SK-N-SH (cell line): ENCODE results near the gene ZNF620. TPM values are rescaled to one million over a fixed set of nuclear protein-coding genes. Genes with fewer than 3 reads are reported as not detected.

ENCODE experiments used
- CTCF ChIA-PET: fragments of 300-600, 350-600 bp; formaldehyde crosslinking; extraction: SDS; loops from one replicate; lab custom pipeline; 2021; lab: Yijun Ruan, JAX
- POLR2A ChIA-PET: fragments of 350-600 bp; sonication (Branson Sonifier 250); formaldehyde crosslinking; extraction: SDS; loops from one replicate; lab custom pipeline; 2020; ENCODE audit warnings: antibody characterized with exemption, inconsistent platforms; lab: Yijun Ruan, JAX
- DNase-seq: peaks from one replicate; pipeline ENCODE4 v3.0.0; 2012
- H2AFZ ChIP-seq: fragments of 200-600 bp; sonication (generic); 2 replicates; pipeline ENCODE4 v1.8.1; 2016; ENCODE audit warnings: antibody characterized with exemption, mild to moderate bottlenecking, low read depth
- H3F3A ChIP-seq: fragments of 200-600 bp; sonication (generic); replicated peaks from 2 replicates; pipeline ENCODE3; 2016; ENCODE audit warnings: antibody characterized with exemption, mild to moderate bottlenecking; ENCODE audit not compliant: insufficient read depth
- H3K27ac ChIP-seq, 2 experiments: fragments of 200-500 bp in 1 of 2; fragments of 200-600 bp in 1 of 2; sonication (Bioruptor generic) in 1 of 2; sonication (generic), shearing (Covaris generic) in 1 of 2; 2 replicates each; pipeline versions ENCODE4 v1.5.1 to v1.6.1; 2014 to 2016; ENCODE audit warnings: low read depth in 2 of 2, inconsistent platforms in 1 of 2, low read length in 1 of 2, mild to moderate bottlenecking in 1 of 2, mixed read lengths in 1 of 2
- H3K27me3 ChIP-seq: fragments of 200-600 bp; sonication (generic), shearing (Covaris generic); 2 replicates; pipeline ENCODE4 v1.6.1; 2016; ENCODE audit warnings: mixed run types; ENCODE audit not compliant: insufficient read depth
- H3K36me3 ChIP-seq, 2 experiments: fragments of 200-500 bp in 1 of 2; fragments of 200-600 bp in 1 of 2; sonication (Bioruptor generic) in 1 of 2; sonication (generic) in 1 of 2; replicated peaks in 1 of 2; 2 replicates each; pipeline versions ENCODE3 to v1.5.1; 2014 to 2016; ENCODE audit warnings: low read length in 1 of 2, mild to moderate bottlenecking in 1 of 2; ENCODE audit not compliant: insufficient read depth in 2 of 2, control insufficient read depth in 1 of 2
- H3K4me1 ChIP-seq, 2 experiments: fragments of 200-500 bp in 1 of 2; fragments of 200-600 bp in 1 of 2; sonication (Bioruptor generic) in 1 of 2; sonication (generic), shearing (Covaris generic) in 1 of 2; 2 replicates each; pipeline versions ENCODE4 v1.5.1 to v1.6.1; 2014 to 2016; ENCODE audit warnings: low read depth in 1 of 2, low read length in 1 of 2, mixed run types in 1 of 2; ENCODE audit not compliant: insufficient read depth in 2 of 2, control insufficient read depth in 1 of 2
- H3K4me2 ChIP-seq: fragments of 200-600 bp; sonication (generic), shearing (Covaris generic); 2 replicates; pipeline ENCODE4 v1.6.1; 2017; ENCODE audit warnings: mixed run types
- H3K4me3 ChIP-seq, 2 experiments: fragments of 200-500 bp in 1 of 2; fragments of 200-600 bp in 1 of 2; sonication (Bioruptor generic) in 1 of 2; sonication (generic), shearing (Covaris generic) in 1 of 2; 2 replicates each; pipeline versions ENCODE4 v1.5.1 to v1.8.1; 2014 to 2016; ENCODE audit warnings: low read depth in 2 of 2, inconsistent platforms in 1 of 2, low read length in 1 of 2, mild to moderate bottlenecking in 1 of 2, mixed read lengths in 1 of 2, moderate library complexity in 1 of 2
- H3K79me2 ChIP-seq: fragments of 200-600 bp; sonication (generic); 2 replicates; pipeline ENCODE4 v1.8.1; 2017; ENCODE audit warnings: mild to moderate bottlenecking; ENCODE audit not compliant: insufficient read depth
- H3K9ac ChIP-seq: fragments of 200-600 bp; sonication (generic); 2 replicates; pipeline ENCODE4 v1.6.1; 2017; ENCODE audit warnings: mixed run types
- H3K9me2 ChIP-seq: fragments of 200-600 bp; sonication (generic); 2 replicates; pipeline ENCODE4 v1.6.1; 2017; ENCODE audit warnings: mixed run types
- H3K9me3 ChIP-seq: fragments of 200-600 bp; sonication (generic); 2 replicates; pipeline ENCODE4 v1.6.1; 2017; ENCODE audit warnings: mixed run types, mild to moderate bottlenecking, moderate library complexity
- H4K20me1 ChIP-seq: fragments of 200-600 bp; sonication (generic); 2 replicates; pipeline ENCODE4 v1.6.1; 2017; ENCODE audit warnings: mild to moderate bottlenecking, mixed run types; ENCODE audit not compliant: insufficient read depth
- CHD2 ChIP-seq: fragments of 150-350 bp; IDR thresholded peaks from 2 replicates; pipeline ENCODE4 v1.6.1; 2018; ENCODE audit warnings: low read length; ENCODE audit not compliant: partially characterized antibody
- EP300 ChIP-seq, 2 experiments: IDR thresholded peaks; 2 replicates each; pipeline versions ENCODE4 v1.4.0 to v1.6.1; 2012; ENCODE audit warnings: borderline replicate concordance in 1 of 2, low read depth in 1 of 2, low read length in 1 of 2
- EZH2phosphoT487 ChIP-seq: fragments of 200-600 bp; sonication (generic); IDR thresholded peaks from 2 replicates; pipeline ENCODE4 v1.6.1; 2017; ENCODE audit warnings: low read depth, mixed run types, mild to moderate bottlenecking, antibody characterized with exemption, moderate library complexity, borderline replicate concordance
- FOSL2 ChIP-seq: IDR thresholded peaks from 2 replicates; pipeline ENCODE4 v1.4.0; 2012; ENCODE audit warnings: low read depth, mild to moderate bottlenecking, moderate library complexity, borderline replicate concordance
- FOXJ3 ChIP-seq: sonication (generic); formaldehyde crosslinking; IDR thresholded peaks from 2 replicates; pipeline ENCODE4 v1.5.1; 2020; ENCODE audit warnings: mild to moderate bottlenecking, missing genetic modification reagents
- FOXM1 ChIP-seq: IDR thresholded peaks from 2 replicates; pipeline ENCODE4 v1.4.0; 2012; ENCODE audit warnings: low read depth, mild to moderate bottlenecking
- GABPA ChIP-seq: IDR thresholded peaks from 2 replicates; pipeline ENCODE4 v1.4.0; 2012; ENCODE audit warnings: low read depth, mild to moderate bottlenecking
- JUND ChIP-seq: IDR thresholded peaks from 2 replicates; pipeline ENCODE4 v1.4.0; 2012
- MEF2A ChIP-seq: IDR thresholded peaks from 2 replicates; pipeline ENCODE4 v1.4.0; 2012; ENCODE audit warnings: low read depth, borderline replicate concordance
- MXI1 ChIP-seq: IDR thresholded peaks from 2 replicates; pipeline ENCODE4 v1.6.1; 2012; ENCODE audit warnings: mild to moderate bottlenecking, low read depth, low read length, improper control_type of control experiment
- NFIC ChIP-seq: IDR thresholded peaks from 2 replicates; pipeline ENCODE4 v1.4.0; 2012; ENCODE audit warnings: borderline replicate concordance
- RAD21 ChIP-seq: IDR thresholded peaks from 2 replicates; pipeline ENCODE4 v1.6.1; 2012; ENCODE audit warnings: mild to moderate bottlenecking, low read length
- RCOR1 ChIP-seq: fragments of 150-350 bp; IDR thresholded peaks from 2 replicates; pipeline ENCODE4 v1.6.1; 2017; ENCODE audit warnings: antibody characterized with exemption, low read length
- RFX5 ChIP-seq: IDR thresholded peaks from 2 replicates; pipeline ENCODE4 v1.6.1; 2012; ENCODE audit warnings: mild to moderate bottlenecking, improper control_type of control experiment, low read length
- RXRA ChIP-seq: IDR thresholded peaks from 2 replicates; pipeline ENCODE4 v1.4.0; 2012; ENCODE audit warnings: low read depth, mild to moderate bottlenecking, borderline replicate concordance
- SIN3A ChIP-seq: IDR thresholded peaks from 2 replicates; pipeline ENCODE4 v1.6.1; 2012; ENCODE audit warnings: low read depth, mild to moderate bottlenecking, low read length, moderate library complexity, borderline replicate concordance
- TEAD4 ChIP-seq: IDR thresholded peaks from 2 replicates; pipeline ENCODE4 v1.4.0; 2012; ENCODE audit warnings: mild to moderate bottlenecking, borderline replicate concordance; ENCODE audit not compliant: insufficient read depth
- WGBS: methylation state at CpG from one replicate; pipeline ENCODE4 v1.1.6; 2017; ENCODE audit warnings: low lambda C conversion rate; 5-methylcytosine and 5-hydroxymethylcytosine counted together
- polyA plus RNA-seq, 3 experiments: library from polyadenylated mRNA; depleted of rRNA; stranded (reverse); fragments of >200 nt; gene quantifications; 2 replicates each; pipeline ENCODE4 v1.2.3, GENCODE V29; 2012
- TF ChIP-seq, protein P1 (sequence below): IDR thresholded peaks from 2 replicates; pipeline ENCODE4 v1.6.1; 2012; ENCODE audit warnings: mild to moderate bottlenecking, low read depth, low read length, moderate library complexity
- TF ChIP-seq, protein P2 (sequence below): fragments of 150-350 bp; IDR thresholded peaks from 2 replicates; pipeline ENCODE4 v1.6.1; 2017; ENCODE audit warnings: antibody characterized with exemption, low read length, low read depth, borderline replicate concordance
- TF ChIP-seq, protein P3 (sequence below): fragments of 200-600 bp; sonication (generic); IDR thresholded peaks from 2 replicates; pipeline ENCODE4 v1.6.1; 2017; ENCODE audit warnings: antibody characterized with exemption, mild to moderate bottlenecking, moderate library complexity

The ZNF620 gene
- polyA plus RNA-seq, 1 of the 3 experiments (the other 2 are of a cell fraction): 2.0 TPM

DNA sequence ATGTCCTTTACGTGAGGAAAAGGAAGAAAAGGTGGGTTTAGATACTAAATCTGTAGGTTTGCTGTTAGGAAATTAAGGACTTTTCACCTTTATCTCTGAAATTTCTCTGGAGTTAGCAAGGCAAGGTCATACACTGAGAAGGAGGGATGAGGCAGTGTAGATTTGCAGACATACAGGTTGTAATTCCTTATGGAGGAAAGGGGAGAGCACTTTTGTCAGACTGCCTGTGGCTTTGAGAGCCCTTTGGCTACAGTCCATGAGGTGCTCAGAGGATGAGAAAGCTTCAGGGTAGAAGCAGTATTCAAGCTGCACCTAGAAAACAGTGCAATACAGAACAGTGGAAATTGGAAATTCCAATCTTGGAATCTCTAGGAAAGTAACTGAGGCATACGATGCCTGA lies 40.4 kb upstream of the ZNF620 start:
- H3K9me2 ChIP-seq: no peaks in the 10 kb centered on the region
- WGBS: 91% methylated on average over 2 of the region's 2 CpGs
- CTCF ChIA-PET: no interaction called here
- H3K79me2 ChIP-seq: peaks cover 10% of the 10 kb centered on the region
- H3K4me3 ChIP-seq: no peak overlapping the region
- no peak for TF ChIP-seq EZH2phosphoT487
- DNase-seq: no peak
- H3K27ac ChIP-seq: no peak overlapping the region
- POLR2A ChIA-PET: interaction anchor here (1.5 kb wide), 1 partner anchor 12 kb away, joined by 4 read pairs; no protein-coding TSS in a partner anchor
- H3K4me2 ChIP-seq: no peak overlapping the region
- H3K27me3 ChIP-seq: no peaks in the 10 kb centered on the region
- H3K36me3 ChIP-seq: peaks cover 26 to 40% of the 10 kb centered on the region in 2 experiments
- H3K9ac ChIP-seq: no peak overlapping the region
- H3K9me3 ChIP-seq: no peaks in the 10 kb centered on the region
- no peak overlapping the region for H2AFZ ChIP-seq
- peaks cover 9% of the 10 kb centered on the region for H4K20me1 ChIP-seq
- no peaks in the 10 kb centered on the region for H3K4me1 ChIP-seq
- H3F3A ChIP-seq: peaks cover 56% of the 10 kb centered on the region

DNA sequence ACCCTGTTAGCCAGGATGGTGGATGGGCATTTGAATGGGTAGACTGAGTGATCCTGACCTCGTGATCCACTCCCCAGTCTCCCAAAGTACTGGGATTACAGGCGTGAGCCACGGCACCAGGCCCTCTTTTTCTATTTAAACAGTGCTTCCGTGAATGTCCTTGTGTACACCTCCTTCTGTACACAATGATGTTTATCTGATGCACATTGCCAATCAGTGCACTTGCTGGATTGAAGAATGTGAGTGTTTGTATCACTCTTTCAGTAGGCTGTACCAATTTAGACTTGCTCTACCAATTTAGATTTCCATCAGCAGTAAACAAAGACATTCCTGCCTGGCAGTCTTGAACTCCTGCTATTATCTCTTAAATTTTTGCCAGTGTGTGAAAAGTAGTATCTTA lies 37.8 kb upstream of the ZNF620 start:
- no peak overlapping the region for H3K4me3 ChIP-seq
- no peak for DNase-seq
- H3K36me3 ChIP-seq: peaks cover 12 to 17% of the 10 kb centered on the region in 2 experiments
- no peak overlapping the region for H3K4me2 ChIP-seq
- 63% methylated on average over 4 of the region's 4 CpGs for WGBS
- H3K27me3 ChIP-seq: no peaks in the 10 kb centered on the region
- ChIA-PET CTCF (no interaction called here), POLR2A (no interaction called here)
- no peaks in the 10 kb centered on the region for H3K79me2 ChIP-seq
- no peak overlapping the region for H3K27ac ChIP-seq
- no peaks in the 10 kb centered on the region for H4K20me1 ChIP-seq
- no peaks in the 10 kb centered on the region for H3K9me3 ChIP-seq
- no peaks in the 10 kb centered on the region for H3K4me1 ChIP-seq
- H3K9ac ChIP-seq: no peak overlapping the region
- TF ChIP-seq MEF2A (no peak), RFX5 (no peak), FOXM1 (no peak), GABPA (no peak), NFIC (no peak), EZH2phosphoT487 (no peak), SIN3A (no peak), RCOR1 (no peak), JUND (no peak), CHD2 (no peak), MXI1 (no peak), RAD21 (no peak), RXRA (no peak), FOSL2 (no peak), EP300 (IDR thresholded peaks at IDR 0.05; ENCODE audit: borderline replicate concordance in 1 of 2, low read depth in 1 of 2, low read length in 1 of 2) (no peak), FOXJ3 (CRISPR knock-in tag) (no peak), TEAD4 (no peak)
- TF ChIP-seq, protein P1, sequence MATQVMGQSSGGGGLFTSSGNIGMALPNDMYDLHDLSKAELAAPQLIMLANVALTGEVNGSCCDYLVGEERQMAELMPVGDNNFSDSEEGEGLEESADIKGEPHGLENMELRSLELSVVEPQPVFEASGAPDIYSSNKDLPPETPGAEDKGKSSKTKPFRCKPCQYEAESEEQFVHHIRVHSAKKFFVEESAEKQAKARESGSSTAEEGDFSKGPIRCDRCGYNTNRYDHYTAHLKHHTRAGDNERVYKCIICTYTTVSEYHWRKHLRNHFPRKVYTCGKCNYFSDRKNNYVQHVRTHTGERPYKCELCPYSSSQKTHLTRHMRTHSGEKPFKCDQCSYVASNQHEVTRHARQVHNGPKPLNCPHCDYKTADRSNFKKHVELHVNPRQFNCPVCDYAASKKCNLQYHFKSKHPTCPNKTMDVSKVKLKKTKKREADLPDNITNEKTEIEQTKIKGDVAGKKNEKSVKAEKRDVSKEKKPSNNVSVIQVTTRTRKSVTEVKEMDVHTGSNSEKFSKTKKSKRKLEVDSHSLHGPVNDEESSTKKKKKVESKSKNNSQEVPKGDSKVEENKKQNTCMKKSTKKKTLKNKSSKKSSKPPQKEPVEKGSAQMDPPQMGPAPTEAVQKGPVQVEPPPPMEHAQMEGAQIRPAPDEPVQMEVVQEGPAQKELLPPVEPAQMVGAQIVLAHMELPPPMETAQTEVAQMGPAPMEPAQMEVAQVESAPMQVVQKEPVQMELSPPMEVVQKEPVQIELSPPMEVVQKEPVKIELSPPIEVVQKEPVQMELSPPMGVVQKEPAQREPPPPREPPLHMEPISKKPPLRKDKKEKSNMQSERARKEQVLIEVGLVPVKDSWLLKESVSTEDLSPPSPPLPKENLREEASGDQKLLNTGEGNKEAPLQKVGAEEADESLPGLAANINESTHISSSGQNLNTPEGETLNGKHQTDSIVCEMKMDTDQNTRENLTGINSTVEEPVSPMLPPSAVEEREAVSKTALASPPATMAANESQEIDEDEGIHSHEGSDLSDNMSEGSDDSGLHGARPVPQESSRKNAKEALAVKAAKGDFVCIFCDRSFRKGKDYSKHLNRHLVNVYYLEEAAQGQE: no peak
- TF ChIP-seq, protein P2, sequence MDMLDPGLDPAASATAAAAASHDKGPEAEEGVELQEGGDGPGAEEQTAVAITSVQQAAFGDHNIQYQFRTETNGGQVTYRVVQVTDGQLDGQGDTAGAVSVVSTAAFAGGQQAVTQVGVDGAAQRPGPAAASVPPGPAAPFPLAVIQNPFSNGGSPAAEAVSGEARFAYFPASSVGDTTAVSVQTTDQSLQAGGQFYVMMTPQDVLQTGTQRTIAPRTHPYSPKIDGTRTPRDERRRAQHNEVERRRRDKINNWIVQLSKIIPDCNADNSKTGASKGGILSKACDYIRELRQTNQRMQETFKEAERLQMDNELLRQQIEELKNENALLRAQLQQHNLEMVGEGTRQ: no peak
- TF ChIP-seq, protein P3, sequence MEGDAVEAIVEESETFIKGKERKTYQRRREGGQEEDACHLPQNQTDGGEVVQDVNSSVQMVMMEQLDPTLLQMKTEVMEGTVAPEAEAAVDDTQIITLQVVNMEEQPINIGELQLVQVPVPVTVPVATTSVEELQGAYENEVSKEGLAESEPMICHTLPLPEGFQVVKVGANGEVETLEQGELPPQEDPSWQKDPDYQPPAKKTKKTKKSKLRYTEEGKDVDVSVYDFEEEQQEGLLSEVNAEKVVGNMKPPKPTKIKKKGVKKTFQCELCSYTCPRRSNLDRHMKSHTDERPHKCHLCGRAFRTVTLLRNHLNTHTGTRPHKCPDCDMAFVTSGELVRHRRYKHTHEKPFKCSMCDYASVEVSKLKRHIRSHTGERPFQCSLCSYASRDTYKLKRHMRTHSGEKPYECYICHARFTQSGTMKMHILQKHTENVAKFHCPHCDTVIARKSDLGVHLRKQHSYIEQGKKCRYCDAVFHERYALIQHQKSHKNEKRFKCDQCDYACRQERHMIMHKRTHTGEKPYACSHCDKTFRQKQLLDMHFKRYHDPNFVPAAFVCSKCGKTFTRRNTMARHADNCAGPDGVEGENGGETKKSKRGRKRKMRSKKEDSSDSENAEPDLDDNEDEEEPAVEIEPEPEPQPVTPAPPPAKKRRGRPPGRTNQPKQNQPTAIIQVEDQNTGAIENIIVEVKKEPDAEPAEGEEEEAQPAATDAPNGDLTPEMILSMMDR: no peak
- peaks cover 45% of the 10 kb centered on the region for H3F3A ChIP-seq
- no peak overlapping the region for H2AFZ ChIP-seq
- no peaks in the 10 kb centered on the region for H3K9me2 ChIP-seq
